GM23248 (cell line): ENCODE measurements around the gene PTTG1.

ENCODE experiments used
- EZH2 ChIP-seq: fragments of 200-600 bp; sonication (generic); IDR thresholded peaks from 2 replicates; pipeline ENCODE4 v1.6.1; 2018; ENCODE audit warnings: antibody characterized with exemption, mild to moderate bottlenecking; ENCODE audit not compliant: insufficient read depth, poor library complexity, severe bottlenecking
- EZH2phosphoT487 ChIP-seq: fragments of 200-600 bp; sonication (generic); IDR thresholded peaks from 2 replicates; pipeline ENCODE4 v1.6.1; 2018; ENCODE audit warnings: antibody characterized with exemption, moderate library complexity, mild to moderate bottlenecking, low read depth; ENCODE audit not compliant: insufficient read depth

GRCh38 chr5:160395111-160395510 lies 26.5 kb upstream of the PTTG1 start:
- TF ChIP-seq EZH2 (no peak), EZH2phosphoT487 (no peak)
